DOHH2 (cell line): ENCODE measurements around the gene HIKESHI.

Source experiments
- CTCF ChIP-seq: fragments of 200-600 bp; sonication (generic); IDR thresholded peaks from one replicate; pipeline ENCODE4 v1.5.1; 2014; ENCODE audit warnings: antibody characterized with exemption, mild to moderate bottlenecking, low read depth, low read length; ENCODE audit not compliant: poor library complexity, severe bottlenecking
- EZH2phosphoT487 ChIP-seq: fragments of 200-600 bp; sonication (generic); IDR thresholded peaks from 2 replicates; pipeline ENCODE4 v1.6.1; 2017; ENCODE audit warnings: borderline replicate concordance, mild to moderate bottlenecking, antibody characterized with exemption, low read length, moderate library complexity, mixed read lengths

DNA sequence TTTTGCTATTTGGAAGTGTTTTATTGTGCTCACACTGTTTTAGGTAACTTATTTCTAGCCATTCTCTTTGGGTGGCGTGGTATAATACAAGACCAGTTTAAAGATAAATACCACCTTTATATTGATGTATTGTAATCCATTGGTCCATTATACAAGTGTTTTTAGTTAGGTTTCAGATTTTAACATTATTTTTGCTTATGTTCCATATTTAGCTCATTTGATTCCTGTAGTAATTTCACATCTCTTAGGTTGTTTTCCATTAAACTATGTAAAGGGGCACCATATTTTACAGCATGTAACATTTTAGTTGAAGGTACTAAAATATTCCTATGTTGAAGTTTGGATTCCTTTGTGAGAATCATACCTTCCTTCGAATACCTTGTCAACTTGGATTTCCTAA, 37.4 kb upstream of the HIKESHI start:
- TF ChIP-seq CTCF (no peak), EZH2phosphoT487 (no peak)
